ENCODE results near the gene PIH1D1. TPM values are rescaled to one million over a fixed set of nuclear protein-coding genes. Genes with fewer than 3 reads are reported as not detected.

PIH1D1 gene
- total and polyA plus RNA-seq, 10 of the 15 experiments (the other 5 are each of a cell fraction or from before 2014, with no cell fraction given), result 16.1 to 153 (median 106) TPM

DNA sequence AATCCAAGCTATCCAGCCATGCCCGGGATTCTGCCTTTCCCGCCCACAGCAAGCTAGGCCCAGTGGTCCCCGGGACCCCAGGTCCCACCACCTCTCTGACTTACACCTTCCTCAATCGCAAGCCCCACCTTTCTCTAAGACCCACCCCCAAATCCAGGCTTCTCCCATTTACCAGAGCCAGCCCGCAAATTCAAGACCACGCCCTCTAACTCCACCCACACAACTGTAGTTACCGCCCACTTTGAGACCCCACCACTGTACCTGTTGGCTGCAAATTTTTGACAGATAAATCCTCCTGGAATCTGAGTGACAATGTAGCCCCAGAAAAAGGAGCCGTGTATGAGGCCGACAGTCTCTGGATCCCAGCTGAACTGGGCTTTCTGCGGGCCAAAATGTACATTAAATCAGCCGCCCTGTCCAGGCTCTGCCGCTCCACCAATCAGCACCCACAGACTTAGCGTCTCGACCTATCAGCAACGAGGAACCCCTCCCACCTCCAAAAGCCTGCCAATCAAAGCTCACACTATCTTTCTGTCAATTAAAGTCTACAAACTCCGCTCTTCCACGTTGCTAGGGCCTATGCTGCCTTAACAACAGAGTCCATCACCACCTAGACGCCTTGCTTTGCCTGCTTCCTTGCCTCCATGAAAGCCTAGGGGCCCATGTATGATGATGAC lies 16.6 kb downstream of the PIH1D1 start:
- no peaks in the 10 kb centered on the region for H3K9me3 ChIP-seq (replicated peaks; ENCODE audit: control insufficient read depth, insufficient read depth, low read length)
- ChIA-PET RAD21 (ENCODE audit: unreplicated experiment) (interaction anchor here (1.1 kb wide), 1 partner anchor 43 kb away, joined by 4 read pairs; no protein-coding TSS in a partner anchor), POLR2A (no interaction called here), SMC1A (ENCODE audit: uncharacterized antibody, unreplicated experiment) (interaction anchor here (0.8 to 1.3 kb wide), 3 partner anchors 39 to 66 kb away, joined by 3 read pairs; no protein-coding TSS in a partner anchor), CTCF (interaction anchor here (0.6 to 2.2 kb wide), 6 partner anchors 8 to 208 kb away, joined by 3 to 8 read pairs (median 4); partner anchors contain the start of genes FLT3LG and GFY)
- no peaks in the 10 kb centered on the region for H3K36me3 ChIP-seq (ENCODE audit: control insufficient read depth in 2 of 2, insufficient read depth in 2 of 2, low read length in 1 of 2)
- no peak overlapping the region for H3K4me2 ChIP-seq (ENCODE audit: control insufficient read depth, insufficient read depth)
- intact Hi-C loops (cut with micrococcal nuclease; ENCODE audit: unreplicated experiment), result no loop called here
- H2AFZ ChIP-seq (ENCODE audit: control insufficient read depth, low read depth, low read length), result no peak overlapping the region
- DNase-seq (ENCODE audit: low read depth, low spot score) (no peak), FAIRE-seq (no peak), ATAC-seq (no peak)
- H3K79me2 ChIP-seq (ENCODE audit: control insufficient read depth, insufficient read depth, low read length), result no peaks in the 10 kb centered on the region
- no peak overlapping the region for H3K4me3 ChIP-seq
- no peak overlapping the region for H3K27ac ChIP-seq (ENCODE audit: control insufficient read depth, insufficient read depth)
- BruUV-seq (replicated peaks), result no TSS peak
- no peaks in the 10 kb centered on the region for H3K4me1 ChIP-seq (ENCODE audit: control insufficient read depth, insufficient read depth, low read length)
- peaks cover 4 to 14% of the 10 kb centered on the region in 2 experiments; a peak in 3 of 4 replicates for H3K27me3 ChIP-seq (replicated peaks in 1 of 2; ENCODE audit: control insufficient read depth in 2 of 2, insufficient read depth in 2 of 2, low read length in 1 of 2)
- in situ Hi-C loops (cut with MboI), result loop anchor here (5.0 kb wide), 1 partner anchor 43 kb away; no protein-coding TSS in a partner anchor
- 70% methylated on average over 18 of the region's 18 CpGs for WGBS (ENCODE audit: insufficient coverage, insufficient replicate concordance, low lambda C conversion rate, missing lambda C conversion rate)
- no peak overlapping the region for H3K9ac ChIP-seq (ENCODE audit: control insufficient read depth, insufficient read depth, low read length)
- H4K20me1 ChIP-seq (ENCODE audit: control insufficient read depth, insufficient read depth), result no peaks in the 10 kb centered on the region
- TF ChIP-seq TCF3 (IDR thresholded peaks at IDR 0.05; ENCODE audit: borderline replicate concordance, insufficient read depth, low read depth, low read length) (no peak), SREBF2 (IDR thresholded peaks at IDR 0.05; ENCODE audit: low read length) (no peak), NFYB (IDR thresholded peaks at IDR 0.05; ENCODE audit: insufficient read depth, low read depth, low read length) (peak; percentile 73), BCL11A (IDR thresholded peaks at IDR 0.05; ENCODE audit: low read depth, low read length) (no peak), BMI1 (IDR thresholded peaks at IDR 0.05; ENCODE audit: borderline replicate concordance) (no peak), DPF2 (IDR thresholded peaks at IDR 0.05) (no peak), LARP7 (IDR thresholded peaks at IDR 0.05) (no peak), IKZF1 (conservative IDR thresholded peaks at IDR 0.05) (no peak), RFX5 (IDR thresholded peaks at IDR 0.05; ENCODE audit: low read depth, low read length) (no peak), SP1 (IDR thresholded peaks at IDR 0.05; ENCODE audit: low read depth, low read length) (peak; percentile 45), ATF7 (IDR thresholded peaks at IDR 0.05; ENCODE audit: low read depth) (no peak), HDAC2 (IDR thresholded peaks at IDR 0.05) (no peak)
- TF ChIP-seq, protein P1, sequence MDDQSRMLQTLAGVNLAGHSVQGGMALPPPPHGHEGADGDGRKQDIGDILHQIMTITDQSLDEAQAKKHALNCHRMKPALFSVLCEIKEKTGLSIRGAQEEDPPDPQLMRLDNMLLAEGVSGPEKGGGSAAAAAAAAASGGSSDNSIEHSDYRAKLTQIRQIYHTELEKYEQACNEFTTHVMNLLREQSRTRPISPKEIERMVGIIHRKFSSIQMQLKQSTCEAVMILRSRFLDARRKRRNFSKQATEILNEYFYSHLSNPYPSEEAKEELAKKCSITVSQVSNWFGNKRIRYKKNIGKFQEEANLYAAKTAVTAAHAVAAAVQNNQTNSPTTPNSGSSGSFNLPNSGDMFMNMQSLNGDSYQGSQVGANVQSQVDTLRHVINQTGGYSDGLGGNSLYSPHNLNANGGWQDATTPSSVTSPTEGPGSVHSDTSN (IDR thresholded peaks at IDR 0.05; ENCODE audit: insufficient replicate concordance, low read depth, low read length), result peak; percentile 22
- TF ChIP-seq, protein P2, sequence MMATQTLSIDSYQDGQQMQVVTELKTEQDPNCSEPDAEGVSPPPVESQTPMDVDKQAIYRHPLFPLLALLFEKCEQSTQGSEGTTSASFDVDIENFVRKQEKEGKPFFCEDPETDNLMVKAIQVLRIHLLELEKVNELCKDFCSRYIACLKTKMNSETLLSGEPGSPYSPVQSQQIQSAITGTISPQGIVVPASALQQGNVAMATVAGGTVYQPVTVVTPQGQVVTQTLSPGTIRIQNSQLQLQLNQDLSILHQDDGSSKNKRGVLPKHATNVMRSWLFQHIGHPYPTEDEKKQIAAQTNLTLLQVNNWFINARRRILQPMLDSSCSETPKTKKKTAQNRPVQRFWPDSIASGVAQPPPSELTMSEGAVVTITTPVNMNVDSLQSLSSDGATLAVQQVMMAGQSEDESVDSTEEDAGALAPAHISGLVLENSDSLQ (IDR thresholded peaks at IDR 0.05), result peak; percentile 68
- TF ChIP-seq, protein P3, sequence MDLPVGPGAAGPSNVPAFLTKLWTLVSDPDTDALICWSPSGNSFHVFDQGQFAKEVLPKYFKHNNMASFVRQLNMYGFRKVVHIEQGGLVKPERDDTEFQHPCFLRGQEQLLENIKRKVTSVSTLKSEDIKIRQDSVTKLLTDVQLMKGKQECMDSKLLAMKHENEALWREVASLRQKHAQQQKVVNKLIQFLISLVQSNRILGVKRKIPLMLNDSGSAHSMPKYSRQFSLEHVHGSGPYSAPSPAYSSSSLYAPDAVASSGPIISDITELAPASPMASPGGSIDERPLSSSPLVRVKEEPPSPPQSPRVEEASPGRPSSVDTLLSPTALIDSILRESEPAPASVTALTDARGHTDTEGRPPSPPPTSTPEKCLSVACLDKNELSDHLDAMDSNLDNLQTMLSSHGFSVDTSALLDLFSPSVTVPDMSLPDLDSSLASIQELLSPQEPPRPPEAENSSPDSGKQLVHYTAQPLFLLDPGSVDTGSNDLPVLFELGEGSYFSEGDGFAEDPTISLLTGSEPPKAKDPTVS (IDR thresholded peaks at IDR 0.05; ENCODE audit: low read depth, low read length), result no peak
- TF ChIP-seq, protein P4, sequence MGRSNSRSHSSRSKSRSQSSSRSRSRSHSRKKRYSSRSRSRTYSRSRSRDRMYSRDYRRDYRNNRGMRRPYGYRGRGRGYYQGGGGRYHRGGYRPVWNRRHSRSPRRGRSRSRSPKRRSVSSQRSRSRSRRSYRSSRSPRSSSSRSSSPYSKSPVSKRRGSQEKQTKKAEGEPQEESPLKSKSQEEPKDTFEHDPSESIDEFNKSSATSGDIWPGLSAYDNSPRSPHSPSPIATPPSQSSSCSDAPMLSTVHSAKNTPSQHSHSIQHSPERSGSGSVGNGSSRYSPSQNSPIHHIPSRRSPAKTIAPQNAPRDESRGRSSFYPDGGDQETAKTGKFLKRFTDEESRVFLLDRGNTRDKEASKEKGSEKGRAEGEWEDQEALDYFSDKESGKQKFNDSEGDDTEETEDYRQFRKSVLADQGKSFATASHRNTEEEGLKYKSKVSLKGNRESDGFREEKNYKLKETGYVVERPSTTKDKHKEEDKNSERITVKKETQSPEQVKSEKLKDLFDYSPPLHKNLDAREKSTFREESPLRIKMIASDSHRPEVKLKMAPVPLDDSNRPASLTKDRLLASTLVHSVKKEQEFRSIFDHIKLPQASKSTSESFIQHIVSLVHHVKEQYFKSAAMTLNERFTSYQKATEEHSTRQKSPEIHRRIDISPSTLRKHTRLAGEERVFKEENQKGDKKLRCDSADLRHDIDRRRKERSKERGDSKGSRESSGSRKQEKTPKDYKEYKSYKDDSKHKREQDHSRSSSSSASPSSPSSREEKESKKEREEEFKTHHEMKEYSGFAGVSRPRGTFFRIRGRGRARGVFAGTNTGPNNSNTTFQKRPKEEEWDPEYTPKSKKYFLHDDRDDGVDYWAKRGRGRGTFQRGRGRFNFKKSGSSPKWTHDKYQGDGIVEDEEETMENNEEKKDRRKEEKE (IDR thresholded peaks at IDR 0.05), result no peak
